Measurements from ENCODE around the gene DRD4. TPM values are rescaled to one million over a fixed set of nuclear protein-coding genes. Genes with fewer than 3 reads are reported as not detected.

The DRD4 gene
- polyA plus RNA-seq, 2 of the 4 experiments (the other 2 are of a cell fraction) = not detected

DNA sequence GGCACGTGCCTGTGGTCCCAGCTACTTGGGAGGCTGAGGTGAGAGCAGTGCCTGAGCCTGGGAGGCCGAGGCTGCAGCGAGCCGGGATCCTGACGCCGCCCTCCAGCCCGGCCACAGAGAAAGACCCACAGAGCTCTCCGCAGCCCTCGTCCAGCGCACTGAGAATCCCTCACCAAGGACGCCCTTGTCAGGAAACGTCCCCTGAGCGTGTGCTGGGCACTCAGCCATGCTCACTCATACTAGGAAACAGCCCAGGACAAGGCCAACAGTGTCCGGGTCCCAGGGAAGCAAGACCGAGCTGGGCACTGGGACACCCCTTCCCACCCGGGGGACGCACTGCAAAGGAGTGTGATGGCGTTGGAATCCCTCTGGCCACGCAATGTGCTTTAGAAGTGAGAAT lies 43.4 kb downstream of the DRD4 start:
- POLR2A ChIA-PET = no interaction called here

DNA sequence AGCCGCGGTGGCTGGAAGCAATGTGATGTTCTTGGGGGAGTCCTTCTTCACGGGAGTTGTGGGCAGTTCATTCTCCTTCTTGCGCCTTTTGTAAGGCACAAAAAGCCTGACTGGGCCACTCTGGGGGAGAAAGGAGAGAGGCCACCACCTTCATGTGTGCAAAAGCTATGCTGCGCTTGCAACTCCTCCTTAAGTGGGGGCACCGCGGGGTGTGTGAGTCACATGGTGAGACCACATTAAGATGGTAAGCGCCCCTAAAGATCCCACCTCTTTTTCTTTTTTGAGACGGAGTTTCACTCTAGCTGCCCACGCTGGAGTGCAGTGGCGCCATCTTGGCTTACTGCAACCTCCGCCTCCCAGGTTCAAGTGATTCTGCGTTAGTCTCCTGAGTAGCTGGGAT lies 43.9 kb downstream of the DRD4 start:
- H3K9me3 ChIP-seq = no peaks in the 10 kb centered on the region
- no peak overlapping the region for H3K4me2 ChIP-seq
- 91% methylated on average over 13 of the region's 13 CpGs for whole genome bisulfite sequencing (ENCODE audit: missing lambda C conversion rate)
- DNase-seq (ENCODE audit: low read depth in 1 of 2, low spot score in 1 of 2) (no peak), ATAC-seq (no peak), FAIRE-seq (no peak)
- H3K4me1 ChIP-seq = no peaks in the 10 kb centered on the region
- ChIA-PET CTCF (interaction anchor here (0.7 to 6.1 kb wide), 7 partner anchors 14 to 85 kb away, joined by 3 to 30 read pairs (median 8); partner anchors contain the start of genes DEAF1 and TMEM80), POLR2A (no interaction called here)
- no peak overlapping the region for H3K27ac ChIP-seq
- TF ChIP-seq MAZ (IDR thresholded peaks at IDR 0.05; ENCODE audit: borderline replicate concordance, low read depth, low read length) = no peak
- no peak for TF ChIP-seq MAFK (IDR thresholded peaks at IDR 0.05; ENCODE audit: partially characterized antibody)
- no peak for TF ChIP-seq SREBF2 (IDR thresholded peaks at IDR 0.05)
- TF ChIP-seq, protein P1, sequence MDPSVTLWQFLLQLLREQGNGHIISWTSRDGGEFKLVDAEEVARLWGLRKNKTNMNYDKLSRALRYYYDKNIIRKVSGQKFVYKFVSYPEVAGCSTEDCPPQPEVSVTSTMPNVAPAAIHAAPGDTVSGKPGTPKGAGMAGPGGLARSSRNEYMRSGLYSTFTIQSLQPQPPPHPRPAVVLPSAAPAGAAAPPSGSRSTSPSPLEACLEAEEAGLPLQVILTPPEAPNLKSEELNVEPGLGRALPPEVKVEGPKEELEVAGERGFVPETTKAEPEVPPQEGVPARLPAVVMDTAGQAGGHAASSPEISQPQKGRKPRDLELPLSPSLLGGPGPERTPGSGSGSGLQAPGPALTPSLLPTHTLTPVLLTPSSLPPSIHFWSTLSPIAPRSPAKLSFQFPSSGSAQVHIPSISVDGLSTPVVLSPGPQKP (IDR thresholded peaks at IDR 0.05; ENCODE audit: low read depth, low read length) = no peak
- TF ChIP-seq, protein P2, sequence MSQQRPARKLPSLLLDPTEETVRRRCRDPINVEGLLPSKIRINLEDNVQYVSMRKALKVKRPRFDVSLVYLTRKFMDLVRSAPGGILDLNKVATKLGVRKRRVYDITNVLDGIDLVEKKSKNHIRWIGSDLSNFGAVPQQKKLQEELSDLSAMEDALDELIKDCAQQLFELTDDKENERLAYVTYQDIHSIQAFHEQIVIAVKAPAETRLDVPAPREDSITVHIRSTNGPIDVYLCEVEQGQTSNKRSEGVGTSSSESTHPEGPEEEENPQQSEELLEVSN (IDR thresholded peaks at IDR 0.05; ENCODE audit: borderline replicate concordance, low read depth) = no peak
- no peak for TF ChIP-seq CBX8 (IDR thresholded peaks at IDR 0.05)
- no peak for TF ChIP-seq CHD2 (IDR thresholded peaks at IDR 0.05; ENCODE audit: low read length, partially characterized antibody)
- TF ChIP-seq, protein P3, sequence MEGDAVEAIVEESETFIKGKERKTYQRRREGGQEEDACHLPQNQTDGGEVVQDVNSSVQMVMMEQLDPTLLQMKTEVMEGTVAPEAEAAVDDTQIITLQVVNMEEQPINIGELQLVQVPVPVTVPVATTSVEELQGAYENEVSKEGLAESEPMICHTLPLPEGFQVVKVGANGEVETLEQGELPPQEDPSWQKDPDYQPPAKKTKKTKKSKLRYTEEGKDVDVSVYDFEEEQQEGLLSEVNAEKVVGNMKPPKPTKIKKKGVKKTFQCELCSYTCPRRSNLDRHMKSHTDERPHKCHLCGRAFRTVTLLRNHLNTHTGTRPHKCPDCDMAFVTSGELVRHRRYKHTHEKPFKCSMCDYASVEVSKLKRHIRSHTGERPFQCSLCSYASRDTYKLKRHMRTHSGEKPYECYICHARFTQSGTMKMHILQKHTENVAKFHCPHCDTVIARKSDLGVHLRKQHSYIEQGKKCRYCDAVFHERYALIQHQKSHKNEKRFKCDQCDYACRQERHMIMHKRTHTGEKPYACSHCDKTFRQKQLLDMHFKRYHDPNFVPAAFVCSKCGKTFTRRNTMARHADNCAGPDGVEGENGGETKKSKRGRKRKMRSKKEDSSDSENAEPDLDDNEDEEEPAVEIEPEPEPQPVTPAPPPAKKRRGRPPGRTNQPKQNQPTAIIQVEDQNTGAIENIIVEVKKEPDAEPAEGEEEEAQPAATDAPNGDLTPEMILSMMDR (IDR thresholded peaks at IDR 0.05) = no peak
- no peak for TF ChIP-seq ZC3H11A (IDR thresholded peaks at IDR 0.05)
- TF ChIP-seq KDM1A (IDR thresholded peaks at IDR 0.05; ENCODE audit: low read depth) = no peak
- no peak for TF ChIP-seq RARB (CRISPR knock-in tag; IDR thresholded peaks at IDR 0.05)
- TF ChIP-seq, protein P4, sequence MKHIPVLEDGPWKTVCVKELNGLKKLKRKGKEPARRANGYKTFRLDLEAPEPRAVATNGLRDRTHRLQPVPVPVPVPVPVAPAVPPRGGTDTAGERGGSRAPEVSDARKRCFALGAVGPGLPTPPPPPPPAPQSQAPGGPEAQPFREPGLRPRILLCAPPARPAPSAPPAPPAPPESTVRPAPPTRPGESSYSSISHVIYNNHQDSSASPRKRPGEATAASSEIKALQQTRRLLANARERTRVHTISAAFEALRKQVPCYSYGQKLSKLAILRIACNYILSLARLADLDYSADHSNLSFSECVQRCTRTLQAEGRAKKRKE (CRISPR knock-in tag; IDR thresholded peaks at IDR 0.05; ENCODE audit: low read depth) = no peak
- no peak for TF ChIP-seq ZSCAN20 (CRISPR knock-in tag; IDR thresholded peaks at IDR 0.05)
- no peak for TF ChIP-seq PHF8 (IDR thresholded peaks at IDR 0.05; ENCODE audit: borderline replicate concordance, low read depth)
- no peak for TF ChIP-seq NR3C1 (IDR thresholded peaks at IDR 0.05)
- TF ChIP-seq FOSL2 (IDR thresholded peaks at IDR 0.05) = no peak
- TF ChIP-seq FOSL2 (CRISPR knock-in tag; IDR thresholded peaks at IDR 0.05) = no peak
- TF ChIP-seq JUNB (IDR thresholded peaks at IDR 0.05) = no peak
- no peak for TF ChIP-seq RFX5 (IDR thresholded peaks at IDR 0.05)
- no peak for TF ChIP-seq CBX2 (IDR thresholded peaks at IDR 0.05; ENCODE audit: borderline replicate concordance, low read depth)
- H3K4me3 ChIP-seq = no peak overlapping the region

More for the DNA sequence above, 43.4 kb downstream of the DRD4 start:
- H3K4me2 ChIP-seq = no peak overlapping the region
- DNase-seq (ENCODE audit: low read depth in 1 of 2, low spot score in 1 of 2) (no peak), ATAC-seq (peak in 1 of 2 experiments; percentile 19; a peak in 1 of 6 replicates), FAIRE-seq (no peak)
- no peak overlapping the region for H3K4me3 ChIP-seq
- no peak overlapping the region for H3K27ac ChIP-seq
- H3K4me1 ChIP-seq = no peaks in the 10 kb centered on the region
- CTCF ChIA-PET = interaction anchor here (0.7 to 6.1 kb wide), 8 partner anchors 8 to 67 kb away, joined by 3 to 30 read pairs (median 6); partner anchors contain the start of genes DEAF1, TALDO1 and TMEM80
- H3K9me3 ChIP-seq = no peaks in the 10 kb centered on the region
- TF ChIP-seq NPAS2 (CRISPR knock-in tag; IDR thresholded peaks at IDR 0.05; ENCODE audit: borderline replicate concordance) (no peak), CEBPB (IDR thresholded peaks at IDR 0.05) (no peak), PHF8 (IDR thresholded peaks at IDR 0.05; ENCODE audit: borderline replicate concordance, low read depth) (no peak), MAZ (IDR thresholded peaks at IDR 0.05; ENCODE audit: borderline replicate concordance, low read depth, low read length) (no peak)
- 95% methylated on average over 16 of the region's 19 CpGs for WGBS (ENCODE audit: missing lambda C conversion rate)

All from A549 (cell line).